GM19025 (cell line): Measurements from ENCODE around the gene C18orf63.
"Not testable (repeated sequence)": the region's sequence is repeated elsewhere in the genome, so short reads cannot be mapped to it uniquely, and the experiment has no call there.

ENCODE experiments used
- ATAC-seq: cut with Tn5 transposase; IDR thresholded peaks from one replicate; pipeline ENCODE4 v1.9.1; 2021; ENCODE audit warnings: mild to moderate bottlenecking, low read depth, moderate library complexity; ENCODE audit not compliant: unreplicated experiment

C18orf63 gene

DNA sequence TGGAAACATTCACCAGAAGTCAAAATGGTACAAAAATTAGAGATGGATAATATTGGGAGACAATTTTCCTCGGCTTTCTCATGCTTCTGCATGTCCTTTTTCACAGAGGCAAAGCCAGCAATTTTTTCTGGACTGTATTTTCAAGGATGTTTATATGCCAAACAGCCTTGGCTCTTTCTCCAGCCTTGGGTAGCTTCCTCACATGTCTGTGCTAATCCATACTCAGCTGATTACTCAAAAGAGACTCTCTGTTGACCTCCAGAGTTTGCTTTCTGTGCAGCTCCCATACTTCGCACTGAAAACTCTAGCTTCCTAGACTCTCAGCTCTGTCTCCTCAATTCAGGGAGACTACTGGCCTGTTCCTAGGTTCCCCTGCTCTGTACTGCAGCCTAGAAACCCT is 10.6 kb downstream of the C18orf63 start:
- no peak for ATAC-seq

DNA sequence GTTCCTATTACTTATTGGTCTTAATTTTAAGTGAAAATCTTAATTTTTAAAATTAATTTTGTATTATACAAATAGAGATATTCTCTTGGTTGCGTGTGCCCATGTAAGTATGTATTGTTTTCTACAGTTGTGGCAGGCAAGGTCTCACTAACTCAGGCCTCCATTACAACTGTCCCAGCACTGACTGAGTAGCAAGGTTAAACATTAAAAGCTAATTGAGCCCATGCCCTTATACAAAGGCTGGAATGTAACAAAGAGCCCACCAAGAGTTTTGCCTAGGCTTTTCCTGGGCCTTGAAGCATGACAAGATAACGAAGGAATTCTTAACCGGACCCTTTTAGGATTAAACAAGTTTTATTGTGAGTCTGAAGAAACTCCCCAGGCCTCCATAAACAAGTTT is 11.2 kb downstream of the C18orf63 start:
- ATAC-seq, result not testable (repeated sequence)

DNA sequence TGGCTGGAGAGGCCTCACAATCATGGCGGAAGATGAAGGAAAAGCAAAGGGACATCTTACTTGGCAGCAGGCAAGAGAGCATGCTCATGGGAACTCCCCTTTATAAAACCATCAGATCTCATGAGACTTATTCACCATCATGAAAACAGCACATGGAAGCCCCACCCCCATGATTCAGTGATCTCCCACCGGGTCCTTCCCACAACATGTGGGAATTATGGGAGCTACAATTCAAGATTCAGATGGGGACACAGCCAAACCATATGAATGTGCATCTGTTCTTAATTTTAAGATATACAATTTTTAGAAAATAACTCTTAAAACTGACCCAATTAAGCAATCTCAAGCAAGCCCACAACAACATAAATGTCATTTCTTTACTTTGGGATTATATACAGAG is 12.6 kb downstream of the C18orf63 start:
- ATAC-seq, result no peak

DNA sequence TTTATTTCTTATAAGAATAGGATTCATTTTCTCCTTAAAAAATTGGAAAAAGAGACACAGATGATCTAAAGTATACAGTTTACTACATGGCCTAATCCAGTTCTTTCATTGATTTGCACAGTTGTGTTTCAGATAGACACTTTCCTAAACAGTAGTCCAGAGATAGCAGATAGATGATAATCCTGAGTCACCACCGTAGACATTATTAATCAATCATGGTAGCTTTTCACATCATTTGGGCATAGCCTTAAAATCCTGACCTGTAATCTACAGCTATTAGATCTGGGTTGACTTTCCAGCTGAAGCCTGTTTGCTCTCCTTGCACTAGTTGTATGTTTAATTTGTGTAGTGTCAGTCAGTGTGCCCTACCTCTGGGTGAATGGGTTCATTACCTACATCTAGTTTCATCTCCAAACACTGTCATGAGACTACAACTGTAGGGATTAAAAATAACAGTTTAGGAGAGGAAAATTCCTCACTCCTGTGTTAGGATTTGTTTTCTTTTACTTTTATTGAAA is 14.1 kb downstream of the C18orf63 start:
- no peak for ATAC-seq

DNA sequence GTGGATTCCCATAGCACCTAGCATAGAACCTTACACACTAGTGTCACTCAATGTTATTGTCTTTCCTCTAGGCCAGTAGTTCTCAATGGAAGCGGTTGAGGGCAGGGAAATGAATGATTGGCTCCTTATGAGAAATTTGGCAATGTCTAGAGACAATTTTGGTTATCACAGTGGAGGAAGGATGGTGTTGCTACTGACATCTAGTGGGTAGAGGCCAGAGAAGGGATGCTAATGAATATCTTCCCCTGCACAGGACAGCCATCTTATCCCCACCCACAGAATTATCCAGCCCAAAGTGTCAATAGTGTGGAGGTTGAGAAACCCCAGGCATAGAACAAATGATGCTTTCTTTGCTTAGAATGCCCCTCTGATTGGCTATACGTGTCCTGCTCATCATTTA is 15.8 kb downstream of the C18orf63 start:
- ATAC-seq, result no peak

DNA sequence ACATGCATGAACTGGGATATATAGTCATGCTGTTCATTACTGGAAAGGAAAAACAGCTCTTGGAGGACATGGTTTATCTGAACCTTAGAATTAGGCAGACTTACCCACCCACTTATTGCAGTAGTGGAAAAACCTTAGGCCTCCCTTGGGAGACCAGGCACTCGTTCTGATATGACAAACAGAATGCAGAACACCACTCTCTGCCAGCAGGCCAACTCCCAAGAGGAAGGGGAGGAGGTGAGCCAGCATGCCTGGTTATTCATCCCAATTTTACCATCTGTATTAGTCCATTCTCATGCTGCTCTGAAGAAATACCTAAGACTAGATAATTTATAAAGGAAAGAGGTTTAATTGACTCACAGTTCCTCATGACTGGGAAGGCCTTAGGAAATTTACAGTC is 17.5 kb downstream of the C18orf63 start:
- ATAC-seq, result no peak

DNA sequence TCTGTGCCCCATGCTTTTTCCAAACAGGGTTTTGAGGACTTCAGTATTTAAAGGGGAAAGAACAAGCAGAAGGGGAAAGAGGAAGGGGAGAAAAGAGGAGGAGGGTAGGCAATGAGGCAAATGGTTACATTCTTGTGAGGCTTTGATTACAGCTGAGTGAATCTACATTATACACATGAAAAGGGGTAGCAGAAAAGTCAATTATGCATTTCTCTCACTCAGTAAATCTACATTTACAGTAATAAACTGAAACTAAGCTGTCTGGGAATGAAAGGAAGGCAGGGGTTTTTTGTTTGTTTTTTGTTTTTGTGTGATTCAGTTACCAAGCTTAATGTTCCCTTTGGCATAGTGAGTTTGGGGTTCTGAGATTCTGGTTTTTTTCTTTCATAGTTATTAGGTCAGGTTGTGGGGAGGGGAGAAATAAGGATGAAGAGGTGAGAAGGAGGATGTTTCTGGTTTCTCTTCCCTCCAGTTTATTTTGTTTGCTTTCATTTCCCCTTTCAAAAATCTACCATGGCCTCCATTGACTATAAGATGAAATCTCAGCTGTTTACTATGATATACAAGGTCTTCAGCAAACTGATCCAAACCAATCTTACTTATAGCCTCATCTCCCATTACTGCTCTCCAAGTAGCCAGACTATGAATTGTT is 18.7 kb downstream of the C18orf63 start:
- ATAC-seq, result no peak

DNA sequence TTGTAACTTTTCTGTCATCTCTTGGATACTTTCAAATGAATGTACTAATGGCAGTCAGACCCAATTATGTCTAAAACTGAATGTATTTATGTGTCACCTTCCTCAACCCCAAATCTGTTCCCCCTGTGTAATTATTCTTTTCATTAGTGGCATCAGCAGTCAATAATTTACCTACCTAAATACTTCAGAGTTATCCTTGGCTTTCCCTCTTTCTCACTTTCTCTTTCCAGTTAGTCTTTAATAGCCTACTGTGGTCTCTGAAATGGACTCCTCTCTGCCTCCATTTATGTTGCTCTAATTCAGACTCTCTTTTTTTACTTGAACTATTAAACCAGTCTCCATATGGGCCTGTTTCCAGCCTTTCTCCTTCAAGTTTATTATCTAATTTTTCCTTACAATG is 21.0 kb downstream of the C18orf63 start:
- no peak for ATAC-seq

DNA sequence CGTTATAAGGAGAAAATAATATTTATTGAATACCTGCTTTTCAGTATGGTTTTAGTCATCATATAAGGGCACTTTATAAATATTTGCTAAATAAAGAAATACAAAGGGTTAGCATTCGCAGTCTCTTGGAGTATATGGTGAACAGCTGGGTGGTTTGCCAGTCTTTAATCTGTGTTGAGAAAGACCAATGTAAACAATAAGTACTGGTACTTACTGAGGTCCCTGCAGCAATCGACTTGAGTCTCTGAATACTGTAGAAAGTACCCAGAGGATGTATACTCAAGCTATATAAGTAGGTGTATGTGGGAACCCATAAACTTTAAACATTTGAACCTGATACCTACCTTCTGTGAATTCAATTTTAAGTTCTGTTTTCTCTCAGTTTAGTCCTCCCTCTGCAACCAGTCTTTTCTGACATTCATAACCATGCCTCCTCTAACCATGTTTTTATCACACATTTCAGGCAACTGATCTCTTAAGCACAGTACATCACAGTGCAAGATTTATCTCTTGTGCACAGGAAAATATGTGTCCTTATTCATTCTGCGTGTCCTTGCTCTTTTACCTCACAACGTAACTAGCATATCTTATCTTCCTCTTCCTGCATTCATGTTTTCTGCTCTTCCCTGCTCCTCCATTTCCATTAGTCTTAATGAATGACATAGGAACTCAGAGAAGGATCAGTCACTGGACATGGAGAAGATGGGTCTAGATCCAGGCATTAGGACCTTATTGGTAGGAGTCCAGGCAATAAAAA is 21.7 kb downstream of the C18orf63 start:
- no peak for ATAC-seq

DNA sequence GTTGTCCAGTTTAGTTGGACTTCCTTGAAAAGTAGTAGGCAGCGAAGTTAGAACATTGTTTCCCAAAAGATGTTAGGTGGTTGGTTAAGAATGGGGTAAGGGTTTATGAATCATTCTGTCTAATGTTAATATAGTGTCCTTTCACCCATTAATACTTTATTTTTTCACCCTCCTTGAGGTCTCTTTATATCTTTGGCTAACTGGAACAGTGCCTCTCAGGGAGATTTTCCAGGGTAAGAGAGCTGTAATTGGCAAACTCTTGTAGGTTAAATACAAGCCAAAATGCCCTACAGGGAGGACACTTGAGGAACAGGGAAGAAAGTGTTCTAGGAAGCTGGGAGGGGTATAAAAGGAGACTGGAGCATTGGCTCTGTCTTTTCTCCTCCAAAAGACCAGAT is 22.3 kb downstream of the C18orf63 start:
- ATAC-seq, result no peak

DNA sequence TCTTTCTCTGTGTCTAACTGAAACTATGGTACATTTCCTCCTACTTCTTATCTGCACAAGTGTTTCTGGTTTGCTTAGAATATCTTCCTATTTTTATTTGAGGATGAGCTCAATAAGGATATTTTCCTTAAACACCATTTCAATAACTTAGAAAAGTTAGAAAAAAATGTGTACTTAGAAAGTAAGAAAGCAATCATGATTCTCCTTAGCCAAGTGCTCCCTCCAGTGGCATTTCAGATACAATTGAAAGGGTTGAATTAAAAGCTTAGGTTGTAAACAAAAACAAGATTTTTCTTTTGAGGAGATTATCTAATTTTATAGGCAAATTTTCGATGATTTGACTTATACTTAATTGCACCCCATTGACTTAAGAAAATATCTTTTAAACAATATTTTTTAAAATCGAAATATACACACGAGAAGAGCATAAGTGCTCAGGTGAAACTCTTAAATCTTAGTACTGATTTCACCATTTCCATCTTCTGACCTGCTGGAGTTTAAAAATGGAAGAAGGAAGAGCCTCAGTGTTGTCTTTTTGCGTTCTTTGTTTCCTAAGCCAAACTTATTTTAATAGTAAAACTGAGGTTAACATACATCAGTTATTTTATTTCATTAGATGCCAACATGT is 26.9 kb downstream of the C18orf63 start:
- no peak for ATAC-seq

DNA sequence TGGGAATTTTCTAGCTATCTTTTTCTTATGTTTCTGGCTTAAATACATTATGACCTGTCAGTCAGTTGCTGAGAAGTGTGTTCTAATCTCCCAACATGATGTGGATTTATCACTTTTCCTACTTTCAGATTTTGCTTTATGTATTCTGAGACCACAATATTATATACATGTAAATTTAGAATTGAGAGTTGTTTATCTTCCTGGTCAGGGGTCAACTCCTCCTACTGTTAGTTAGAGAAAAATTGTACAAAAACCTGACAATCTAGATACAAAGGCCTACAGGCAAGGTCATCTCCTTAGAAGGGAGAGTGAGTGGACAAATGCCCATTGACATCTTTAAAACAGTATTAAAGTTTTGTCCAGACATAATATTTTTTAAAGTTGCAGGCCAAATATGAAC is 30.6 kb downstream of the C18orf63 start:
- ATAC-seq, result no peak

DNA sequence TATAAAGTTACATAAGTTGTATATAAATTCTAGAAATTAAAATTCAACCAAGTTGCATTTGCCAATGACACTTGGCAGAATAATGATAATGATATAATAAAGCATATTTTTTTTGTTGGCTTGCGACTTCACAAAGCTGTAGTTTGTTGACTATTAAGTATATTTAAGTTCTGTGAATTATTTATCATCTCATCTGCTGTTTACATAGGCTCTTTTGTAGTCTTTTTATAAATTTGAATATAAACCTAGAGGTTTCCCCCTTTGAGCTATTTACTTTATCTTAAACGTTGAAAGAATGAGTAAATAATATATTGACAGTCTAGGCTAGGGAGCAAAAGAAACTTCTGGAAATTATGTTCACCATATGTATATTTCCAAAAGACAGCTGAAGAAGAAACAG is 32.9 kb downstream of the C18orf63 start:
- no peak for ATAC-seq

DNA sequence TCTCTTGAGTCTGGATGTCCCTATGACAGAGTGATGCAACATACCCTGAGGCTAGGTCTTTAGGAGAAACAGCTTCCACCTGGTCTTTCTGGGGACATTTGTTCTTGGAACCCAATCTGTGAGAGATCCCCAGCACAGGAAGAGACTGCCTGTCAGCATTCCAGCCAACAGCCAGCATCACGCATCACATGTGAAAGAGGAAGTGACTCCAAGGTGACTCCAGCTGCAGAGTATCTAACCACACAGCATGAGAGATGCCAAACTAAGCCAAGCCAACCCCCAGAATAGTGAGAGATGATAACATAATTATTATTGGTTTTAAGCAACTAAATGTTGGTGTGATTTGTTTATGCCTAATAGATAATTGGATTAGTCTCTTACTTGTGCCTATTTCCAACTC is 35.7 kb downstream of the C18orf63 start:
- ATAC-seq, result no peak

DNA sequence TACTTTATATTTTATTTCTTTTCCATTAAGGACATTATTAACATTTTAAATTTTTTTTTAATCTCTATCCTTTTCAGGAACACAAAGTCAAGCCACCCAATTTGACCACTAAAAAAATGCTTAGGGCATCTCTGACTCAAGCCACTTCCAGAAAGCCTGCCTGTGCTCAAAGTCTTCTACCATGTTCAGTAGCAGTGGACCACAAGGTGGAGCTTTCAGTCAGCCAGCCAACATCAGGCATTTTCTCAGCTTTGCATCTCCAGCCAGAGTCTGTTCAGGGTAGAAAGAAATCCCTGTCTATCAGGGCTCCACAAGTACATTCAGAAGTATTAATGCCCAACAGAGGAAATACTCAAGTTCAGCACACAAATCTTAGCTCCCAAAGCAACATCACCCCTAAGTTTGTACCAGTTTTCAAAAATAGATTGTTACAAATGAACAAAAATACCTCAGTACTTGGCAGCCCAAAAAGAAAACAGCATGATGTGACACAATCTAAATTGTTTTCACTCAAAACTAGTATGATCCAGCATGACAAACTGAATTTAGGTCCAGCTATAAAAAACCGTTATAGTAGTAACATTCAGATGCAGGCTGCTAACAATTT is 37.6 kb downstream of the C18orf63 start:
- ATAC-seq, result no peak

DNA sequence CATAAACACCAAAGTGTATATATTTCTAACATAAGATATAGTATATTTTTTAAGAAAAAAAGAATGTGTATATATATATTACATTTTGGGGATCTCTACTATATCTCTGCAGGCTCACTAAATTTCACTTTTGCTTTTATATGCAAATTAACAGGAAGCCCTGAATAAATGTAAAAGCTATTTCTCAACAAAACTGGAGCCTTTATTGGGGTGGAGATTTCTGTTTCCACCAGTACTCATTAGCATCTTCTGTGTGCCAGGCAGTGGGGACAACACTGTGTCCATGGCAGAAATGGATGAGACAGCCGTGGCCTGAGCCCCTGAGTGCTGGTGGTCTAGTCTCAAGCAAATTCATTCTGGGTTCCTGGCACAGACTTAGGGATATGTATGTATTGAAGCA is 41.3 kb downstream of the C18orf63 start:
- ATAC-seq, result peak; percentile 53

DNA sequence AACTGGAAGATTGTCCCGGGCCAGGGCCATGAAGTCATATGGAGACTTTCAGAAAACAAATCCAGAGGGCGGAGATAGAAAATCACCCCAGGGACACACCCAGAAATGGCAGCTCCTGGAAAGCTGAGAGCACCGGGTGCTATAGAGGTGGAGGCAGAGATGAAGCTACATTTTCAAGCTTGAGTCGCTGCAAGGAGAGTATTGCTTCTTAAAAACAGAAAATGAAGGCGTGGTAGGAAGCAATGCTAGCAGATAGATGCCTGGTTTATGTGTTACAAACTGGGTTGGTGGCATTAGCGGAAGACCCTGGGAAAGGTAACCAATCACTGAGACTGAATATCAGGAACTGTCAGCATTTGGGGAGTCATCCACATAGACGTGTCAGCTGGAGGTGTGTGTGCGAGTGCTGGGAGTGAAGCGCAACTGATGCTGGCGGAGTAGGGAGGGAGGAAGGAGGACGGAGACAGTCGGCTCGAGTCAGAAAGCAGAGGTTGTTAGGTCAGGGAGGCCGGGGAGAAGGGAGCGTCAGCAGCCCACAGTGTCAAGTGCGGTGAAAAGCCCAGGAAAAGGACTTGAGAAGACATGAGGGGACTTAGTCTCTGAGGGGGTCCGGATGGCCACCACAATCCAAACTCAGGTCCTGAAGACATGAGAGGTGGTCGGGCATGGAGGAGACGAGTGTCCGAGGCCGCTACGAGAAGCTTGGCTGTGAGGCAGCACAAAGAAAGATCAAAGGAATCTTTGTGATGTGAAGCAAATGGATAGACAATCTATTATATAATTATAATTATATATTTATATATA is 45.4 kb downstream of the C18orf63 start:
- no peak for ATAC-seq

DNA sequence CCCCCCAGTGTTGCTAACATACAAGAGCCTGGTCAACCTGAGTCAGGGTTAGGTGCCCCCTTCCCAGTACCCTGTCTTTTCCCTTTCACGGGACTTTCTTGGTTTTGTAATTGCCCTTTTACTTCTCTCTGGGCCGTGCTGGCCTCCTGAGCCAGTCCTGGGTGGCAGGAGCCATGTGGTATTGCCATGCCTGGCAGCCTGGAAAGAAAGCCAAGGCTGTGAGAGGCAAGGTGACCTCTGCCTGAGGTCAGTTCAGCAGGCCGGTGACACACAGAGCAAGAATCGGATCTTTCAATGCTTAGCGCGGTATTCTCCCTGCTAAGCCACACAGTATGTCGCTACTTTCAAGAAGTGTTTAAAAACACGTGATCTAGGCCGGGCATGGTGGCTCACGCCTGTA is 52.3 kb downstream of the C18orf63 start:
- no peak for ATAC-seq

DNA sequence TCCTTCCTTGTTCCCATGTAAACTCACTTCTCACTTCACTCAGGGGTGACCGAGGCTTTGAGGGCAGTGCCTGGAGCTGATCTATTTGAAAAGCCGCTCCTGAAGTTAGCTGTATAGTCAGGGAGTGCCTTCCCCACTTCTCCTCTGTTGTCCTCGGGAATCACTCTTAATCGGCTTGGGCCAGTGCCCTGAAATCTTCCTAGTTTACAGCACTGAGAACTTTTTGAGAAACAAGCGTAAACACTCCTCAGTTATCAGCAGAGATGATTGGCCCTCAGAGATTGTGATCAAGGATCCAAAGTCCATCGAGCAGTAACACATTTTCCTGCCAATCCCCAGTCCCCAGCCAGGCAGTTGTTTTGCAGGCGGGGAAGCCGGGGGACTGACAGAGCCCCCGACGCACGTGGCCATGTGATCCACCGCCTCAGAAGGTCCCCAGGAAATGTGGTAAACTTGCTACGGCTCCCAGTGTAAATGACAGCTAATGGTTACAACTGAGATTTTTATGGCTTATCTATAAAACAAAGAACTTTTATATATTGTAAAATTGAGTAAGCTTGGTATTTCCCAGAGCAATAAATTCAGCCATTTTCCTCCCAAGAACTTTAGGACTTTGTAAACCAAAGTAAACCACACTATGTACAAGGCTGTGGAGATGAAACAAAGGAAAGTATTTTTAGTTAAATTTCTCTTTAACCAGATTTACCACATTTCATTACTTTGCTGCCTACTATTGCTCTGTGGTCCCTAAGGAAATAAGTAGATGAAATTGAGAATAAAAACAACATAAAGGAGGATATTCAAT is 53.5 kb downstream of the C18orf63 start:
- ATAC-seq, result no peak

DNA sequence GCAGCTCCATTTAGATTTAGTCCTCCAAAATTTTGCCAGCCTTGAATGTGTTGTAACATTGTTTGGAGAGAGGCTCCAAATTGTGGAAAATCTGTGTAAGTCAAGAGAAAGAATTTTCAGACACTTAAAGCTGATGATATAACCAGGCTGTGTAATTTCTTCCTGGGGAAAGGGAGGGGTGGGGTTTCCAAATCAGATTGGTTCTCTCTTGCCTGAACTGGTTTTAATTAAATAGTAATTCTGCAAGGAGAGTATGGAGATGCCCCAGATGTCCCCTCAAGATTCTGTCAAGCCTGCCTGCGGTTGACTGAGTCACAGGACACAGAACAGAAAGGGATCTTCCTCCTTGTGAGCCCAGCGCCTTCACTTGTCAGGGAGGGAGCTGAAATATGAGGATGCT is 54.5 kb downstream of the C18orf63 start:
- ATAC-seq, result no peak
